GM18868 (cell line): ENCODE data around the gene CR1.
"Not testable (repeated sequence)": the region's sequence is repeated elsewhere in the genome, so short reads cannot be mapped to it uniquely, and the experiment has no call there.

ENCODE experiments used
- ATAC-seq: cut with Tn5 transposase; IDR thresholded peaks from one replicate; pipeline ENCODE4 v1.9.1; 2021; ENCODE audit warnings: mild to moderate bottlenecking, moderate library complexity; ENCODE audit not compliant: unreplicated experiment

Gene CR1

DNA sequence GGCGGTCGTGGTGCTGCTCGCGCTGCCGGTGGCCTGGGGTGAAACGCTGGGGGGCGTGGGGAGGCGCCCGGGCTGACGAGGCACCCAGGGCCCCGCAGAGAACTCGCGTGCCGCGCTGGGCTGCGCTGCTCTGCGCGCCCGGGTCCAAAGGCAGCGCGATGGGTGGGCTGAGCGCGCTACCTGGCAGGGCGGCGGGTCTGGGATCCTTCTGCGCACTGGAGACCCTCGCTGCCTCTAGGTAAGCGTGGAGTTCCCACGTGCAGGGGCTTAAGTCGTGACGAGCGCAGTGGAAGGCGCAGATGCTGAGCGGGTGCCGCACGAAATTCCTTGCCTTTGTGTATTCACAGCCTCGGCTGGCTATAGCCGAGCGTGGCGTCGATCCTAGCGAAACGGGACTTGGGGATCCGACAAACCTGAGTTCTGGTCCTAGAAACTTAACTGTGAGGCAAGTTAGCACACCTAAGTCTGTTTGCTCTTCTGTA is 173.6 kb downstream of the CR1 start:
- ATAC-seq, result no peak

DNA sequence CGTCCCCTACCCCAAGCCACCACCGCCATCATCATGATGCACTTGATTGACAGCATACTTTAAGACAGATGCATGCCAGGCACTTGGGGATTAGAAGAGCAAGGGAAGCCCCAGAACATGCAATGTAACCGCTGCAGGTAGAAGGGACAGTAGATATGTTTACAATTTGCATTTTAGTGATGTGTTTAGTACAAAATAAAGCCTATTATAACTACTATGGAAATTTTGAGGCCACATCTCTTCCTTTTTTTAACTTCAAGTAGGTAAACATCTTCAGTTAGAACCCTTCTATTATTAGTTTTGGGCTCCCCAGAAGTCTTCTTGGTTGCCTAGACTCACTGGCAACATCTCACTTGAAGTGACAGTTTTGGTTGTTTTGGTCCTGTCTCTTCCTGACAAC is 174.2 kb downstream of the CR1 start:
- ATAC-seq, result peak; percentile 43

DNA sequence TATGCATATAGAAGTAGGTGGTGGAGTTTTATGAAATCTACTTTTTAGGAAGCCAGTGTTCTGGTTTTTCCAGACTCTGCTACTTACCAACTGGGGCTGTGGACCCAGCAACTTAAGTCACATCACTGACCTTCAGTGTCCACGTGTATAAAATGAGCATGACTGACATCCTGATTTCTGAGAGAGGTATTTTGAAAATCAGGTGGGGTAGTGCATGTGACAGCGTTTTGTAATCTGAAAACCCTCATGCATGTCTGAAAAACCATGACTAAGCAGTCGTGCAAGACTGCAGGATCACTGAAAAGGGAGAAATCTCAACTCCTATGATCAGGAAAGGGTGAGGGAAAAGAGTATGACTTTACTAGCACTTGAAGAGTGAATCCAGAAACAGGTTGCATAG is 175.0 kb downstream of the CR1 start:
- ATAC-seq, result no peak

DNA sequence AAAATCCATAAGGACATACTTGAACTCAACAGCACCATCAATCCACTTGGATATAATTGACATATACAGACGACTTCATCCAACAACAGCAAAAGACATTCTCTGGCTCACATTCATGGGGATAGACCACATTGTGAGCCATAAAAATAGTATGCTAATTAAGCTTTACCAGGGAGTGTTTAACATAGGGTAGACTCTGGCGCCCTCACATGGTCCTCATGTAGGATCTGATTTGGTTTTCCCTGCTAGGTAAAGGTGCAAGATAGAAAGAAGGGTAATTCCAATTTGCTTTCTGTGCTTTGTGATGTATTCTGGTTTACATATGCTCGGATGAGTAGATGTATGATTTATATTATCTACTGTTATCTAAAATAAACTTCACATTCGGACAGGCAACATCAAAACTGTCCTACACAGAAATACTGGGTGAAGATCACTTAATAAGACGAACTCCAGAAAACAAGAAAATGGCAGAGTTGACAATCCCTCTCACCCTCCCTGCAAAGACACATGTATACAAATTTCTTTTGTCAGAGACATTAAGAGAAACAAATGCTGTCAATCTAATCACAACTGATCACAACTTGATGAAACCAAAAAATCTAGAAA is 176.7 kb downstream of the CR1 start:
- ATAC-seq, result no peak

DNA sequence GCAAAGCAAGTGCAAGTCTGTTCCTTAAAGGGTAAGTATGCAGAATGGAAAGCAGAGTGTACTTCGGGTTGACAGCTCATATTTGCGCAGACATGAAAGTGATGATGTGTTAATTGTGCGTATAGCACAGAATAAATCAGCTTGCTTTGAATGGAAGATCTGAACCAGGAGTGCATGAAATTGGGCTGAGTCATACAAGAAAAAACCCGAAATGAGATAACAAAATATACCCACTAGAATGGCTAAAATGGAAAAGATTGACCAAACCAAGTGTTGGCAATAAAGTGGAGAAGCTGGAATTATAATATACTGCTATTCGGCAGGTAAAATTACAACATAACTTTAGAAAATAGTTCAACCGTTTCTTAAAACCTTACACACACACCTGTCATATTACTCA is 177.4 kb downstream of the CR1 start:
- no peak for ATAC-seq

DNA sequence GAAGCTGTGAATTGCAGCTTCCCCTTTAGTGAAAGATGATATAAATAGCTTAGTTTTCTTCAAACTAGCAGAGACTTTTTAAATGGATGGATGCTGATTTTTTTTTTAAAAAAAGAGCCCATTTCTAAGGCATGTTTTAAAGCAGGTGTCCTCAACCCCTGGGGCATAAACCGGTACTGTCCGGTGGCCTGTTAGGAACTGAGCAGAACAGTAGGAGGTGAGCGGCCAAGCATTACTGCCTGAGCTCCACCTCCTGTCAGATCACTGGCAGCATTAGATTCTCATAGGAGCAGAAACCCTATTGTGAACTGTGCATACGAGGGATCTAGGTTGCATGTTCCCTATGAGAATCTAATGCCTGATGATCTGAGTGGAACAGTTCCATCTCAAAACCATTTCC is 180.2 kb downstream of the CR1 start:
- no peak for ATAC-seq

DNA sequence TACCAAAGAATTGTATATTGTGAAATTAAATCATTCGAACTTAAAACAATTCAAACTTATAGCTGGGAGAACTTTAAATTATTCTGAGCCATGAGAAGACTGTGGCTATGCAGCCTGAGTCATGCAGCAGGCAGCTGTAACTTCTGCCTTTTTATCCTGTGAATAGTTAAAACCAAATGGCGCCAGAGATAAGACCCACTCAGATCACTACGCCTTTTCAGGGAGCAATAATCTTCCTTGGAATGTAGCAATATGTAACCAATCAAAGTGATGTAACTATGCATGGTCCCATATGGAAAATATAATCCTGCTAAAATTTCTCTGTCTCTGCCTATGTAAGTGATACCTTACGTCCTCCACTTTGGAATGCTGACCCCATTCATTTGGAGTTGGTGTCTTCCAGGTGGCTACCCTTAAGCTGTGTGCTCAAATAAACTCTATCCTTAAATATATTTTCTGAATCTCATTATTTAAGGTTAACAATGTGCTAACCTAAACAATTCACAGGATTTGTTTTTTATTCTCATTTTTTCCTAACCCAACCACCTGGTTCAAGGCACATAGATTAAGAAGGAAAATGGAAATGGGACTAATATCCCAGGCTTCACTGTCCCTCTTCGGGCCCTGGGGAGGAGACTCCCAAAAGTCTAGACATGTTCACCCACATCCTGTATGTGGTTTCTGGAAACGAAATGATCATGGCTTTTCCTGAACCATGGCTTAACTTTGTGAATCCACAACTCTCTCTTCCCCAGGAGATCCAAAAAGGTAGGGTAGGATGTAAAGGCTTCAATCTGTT is 184.8 kb downstream of the CR1 start:
- not testable (repeated sequence) for ATAC-seq

DNA sequence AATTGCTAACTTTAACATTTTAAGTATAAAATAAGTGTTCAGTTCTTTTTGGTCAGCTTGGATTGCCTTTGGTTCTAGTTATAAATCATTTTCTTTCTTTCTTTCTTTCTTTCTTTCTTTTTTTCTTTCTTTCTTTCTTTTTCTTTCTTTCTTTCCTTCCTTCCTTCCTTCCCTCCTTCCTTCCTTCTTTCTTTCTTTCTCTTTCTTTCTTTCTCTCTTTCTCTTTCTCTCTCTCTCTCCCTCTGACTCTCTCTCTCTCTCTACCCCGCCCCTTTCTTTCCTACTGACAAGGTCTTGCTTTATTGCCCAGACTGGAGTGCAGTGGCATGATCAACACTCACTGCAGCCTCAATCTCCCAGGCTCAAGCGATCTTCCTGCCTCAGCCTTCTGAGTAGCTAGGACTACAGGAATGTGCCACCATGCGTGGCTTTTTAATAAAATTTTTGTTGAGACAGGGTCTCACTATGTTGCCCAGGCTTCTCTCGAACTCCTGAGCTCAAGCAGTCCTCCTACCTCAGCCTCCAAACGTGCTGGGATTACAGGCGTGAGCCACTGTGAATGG is 187.0 kb downstream of the CR1 start:
- ATAC-seq, result not testable (repeated sequence)

DNA sequence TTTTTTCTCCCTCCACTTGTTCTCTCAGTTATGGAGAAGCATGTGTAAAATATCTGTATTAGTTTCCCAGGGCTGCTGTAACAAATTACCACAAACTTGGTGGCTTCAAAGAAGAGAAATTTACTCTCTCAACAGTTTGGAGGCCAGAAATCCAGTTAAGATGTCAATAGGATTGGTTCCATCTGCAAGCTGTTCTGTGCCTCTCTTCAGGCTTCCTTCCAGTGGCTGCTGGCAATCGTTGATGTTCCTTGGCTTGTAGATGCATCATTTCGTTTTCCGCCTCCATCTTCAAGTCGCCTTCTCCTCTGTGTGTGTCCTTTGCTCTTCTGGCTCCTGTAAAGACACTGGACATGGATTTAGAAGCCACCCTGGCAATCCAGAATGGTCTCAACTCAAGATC is 194.6 kb downstream of the CR1 start:
- not testable (repeated sequence) for ATAC-seq

DNA sequence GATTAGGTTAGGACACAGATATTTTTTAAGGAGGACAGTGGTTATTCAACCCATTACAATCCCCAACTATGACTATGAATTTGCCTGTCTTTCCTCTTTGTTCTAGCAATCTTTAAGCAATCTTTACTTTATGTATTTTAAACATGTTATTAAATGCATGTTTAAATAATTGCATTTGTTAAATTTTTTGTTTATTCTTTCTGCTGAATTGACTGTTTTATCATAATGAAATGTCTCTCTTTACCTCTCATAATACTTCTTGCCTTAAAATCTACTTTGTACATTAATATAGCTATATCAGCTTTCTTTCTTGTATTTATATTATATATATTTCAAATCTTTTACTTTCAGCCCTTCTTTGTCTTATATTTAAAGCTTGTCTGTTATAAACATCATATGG is 195.1 kb downstream of the CR1 start:
- no peak for ATAC-seq
